GM12874 (cell line): ENCODE results near the gene PPP1R7.
A peak's percentile ranks its signal among the peaks of the same experiment; 100 is the strongest.

Experiments
- CTCF ChIP-seq: IDR thresholded peaks from 2 replicates; pipeline ENCODE4 v1.5.1; 2011; ENCODE audit warnings: low read depth, mild to moderate bottlenecking, control low read depth, low read length, moderate library complexity; ENCODE audit not compliant: insufficient read depth

The PPP1R7 gene

GRCh38 chr2:241214209-241214608 is 63.9 kb downstream of the PPP1R7 start:
- no peak for TF ChIP-seq CTCF

GRCh38 chr2:241214766-241215165 is 64.5 kb downstream of the PPP1R7 start:
- no peak for TF ChIP-seq CTCF

GRCh38 chr2:241215421-241215820 is 65.2 kb downstream of the PPP1R7 start:
- TF ChIP-seq CTCF = no peak

- TF ChIP-seq CTCF = no peak
These were observed 66.0 kb downstream of the PPP1R7 start for GRCh38 chr2:241216211-241216761.

- TF ChIP-seq CTCF = 0 out of 2 replicates have a peak, but pooled peaks have one; percentile 5
These were observed 67.2 kb downstream of the PPP1R7 start for GRCh38 chr2:241217320-241218031.

GRCh38 chr2:241218131-241219029 is 68.1 kb downstream of the PPP1R7 start:
- TF ChIP-seq CTCF = peak; percentile 40

GRCh38 chr2:241219030-241219382 is 68.7 kb downstream of the PPP1R7 start:
- TF ChIP-seq CTCF = no peak
